Measurements from ENCODE around the gene IL34. TPM values are rescaled to one million over a fixed set of nuclear protein-coding genes. Genes with fewer than 3 reads are reported as not detected.

IL34 gene
- total RNA-seq, 1 experiment from 2014 or later = 5.1 TPM

DNA sequence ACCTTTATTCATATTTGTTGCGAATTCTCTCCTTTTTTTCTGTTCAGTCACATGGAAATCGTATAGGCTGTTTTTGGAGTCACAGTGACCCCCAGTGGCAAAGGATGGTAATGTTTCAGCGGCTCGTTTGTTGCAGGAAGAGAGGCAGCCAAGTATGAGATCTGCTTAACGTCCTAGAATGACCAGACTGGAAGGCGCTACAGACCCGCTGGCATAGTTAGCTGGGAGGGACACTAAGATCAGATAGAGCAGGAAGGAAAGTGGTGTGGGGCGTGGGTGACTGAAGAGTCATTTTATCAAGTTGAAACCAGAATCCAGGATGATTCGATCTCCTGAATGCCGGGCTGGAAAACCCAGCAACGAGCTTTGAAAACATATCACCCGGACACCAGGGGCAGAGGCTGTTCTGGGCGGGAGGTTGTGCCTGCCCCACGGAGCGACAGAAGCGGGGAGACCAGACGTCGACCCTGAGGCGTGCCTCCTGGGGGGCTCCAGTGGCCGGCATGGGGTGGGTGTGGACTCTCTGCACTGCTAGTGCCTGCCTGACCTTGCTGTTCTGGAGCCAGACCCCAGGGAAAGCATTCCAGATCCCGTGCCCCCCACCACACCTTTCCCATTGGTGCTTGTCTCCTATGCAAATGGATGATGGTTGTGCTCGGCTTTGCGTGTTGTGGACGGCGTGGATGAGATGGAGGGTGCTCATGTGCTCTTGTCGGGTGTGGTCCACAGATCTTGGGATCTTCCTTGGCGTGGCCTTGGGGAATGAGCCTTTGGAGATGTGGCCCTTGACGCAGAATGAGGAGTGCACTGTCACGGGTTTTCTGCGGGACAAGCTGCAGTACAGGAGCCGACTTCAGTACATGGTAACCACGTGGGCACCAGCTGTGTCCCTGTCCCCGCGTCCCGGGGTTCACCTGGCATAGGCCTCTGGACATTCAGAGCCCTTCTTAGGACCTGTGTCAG, 7.7 kb downstream of the IL34 start:
- in situ Hi-C loops (cut with HindIII; ENCODE audit: low sequenced_read_pairs) = no loop called here
- DNase-seq (ENCODE audit: low spot score) = peak; percentile 93

GRCh38 chr16:70656065-70656711, 9.8 kb downstream of the IL34 start:
- in situ Hi-C loops (cut with HindIII; ENCODE audit: low sequenced_read_pairs) = no loop called here
- DNase-seq (ENCODE audit: low spot score) = no peak

GRCh38 chr16:70656712-70657263, 10.4 kb downstream of the IL34 start:
- DNase-seq (ENCODE audit: low spot score) = no peak
- in situ Hi-C loops (cut with HindIII; ENCODE audit: low sequenced_read_pairs) = no loop called here

GRCh38 chr16:70657956-70658355, 11.6 kb downstream of the IL34 start:
- no peak for DNase-seq (ENCODE audit: low spot score)
- in situ Hi-C loops (cut with HindIII; ENCODE audit: low sequenced_read_pairs) = no loop called here

DNA sequence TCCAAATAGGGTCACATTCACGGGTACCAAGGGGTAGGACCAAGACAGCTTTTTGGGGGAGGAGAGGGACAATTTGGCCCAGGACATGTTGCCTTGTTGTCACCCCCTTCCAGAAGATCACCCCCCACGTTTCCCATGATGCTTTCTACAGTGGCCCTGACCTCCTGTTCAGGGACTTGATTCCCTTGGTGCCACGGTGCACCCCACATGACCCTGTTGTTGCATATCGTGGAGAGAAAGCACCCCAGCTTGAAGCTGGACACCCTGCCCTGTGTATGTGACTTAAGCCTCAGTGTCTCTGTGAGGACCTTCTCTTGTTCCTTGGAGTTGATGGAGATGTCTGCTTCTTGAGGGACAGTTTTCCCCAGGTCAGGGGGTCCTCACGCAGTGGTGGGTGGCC, 12.6 kb downstream of the IL34 start:
- no peak for DNase-seq (ENCODE audit: low spot score)
- in situ Hi-C loops (cut with HindIII; ENCODE audit: low sequenced_read_pairs) = no loop called here

GRCh38 chr16:70659546-70659945, 13.2 kb downstream of the IL34 start:
- in situ Hi-C loops (cut with HindIII; ENCODE audit: low sequenced_read_pairs) = no loop called here
- DNase-seq (ENCODE audit: low spot score) = no peak

DNA sequence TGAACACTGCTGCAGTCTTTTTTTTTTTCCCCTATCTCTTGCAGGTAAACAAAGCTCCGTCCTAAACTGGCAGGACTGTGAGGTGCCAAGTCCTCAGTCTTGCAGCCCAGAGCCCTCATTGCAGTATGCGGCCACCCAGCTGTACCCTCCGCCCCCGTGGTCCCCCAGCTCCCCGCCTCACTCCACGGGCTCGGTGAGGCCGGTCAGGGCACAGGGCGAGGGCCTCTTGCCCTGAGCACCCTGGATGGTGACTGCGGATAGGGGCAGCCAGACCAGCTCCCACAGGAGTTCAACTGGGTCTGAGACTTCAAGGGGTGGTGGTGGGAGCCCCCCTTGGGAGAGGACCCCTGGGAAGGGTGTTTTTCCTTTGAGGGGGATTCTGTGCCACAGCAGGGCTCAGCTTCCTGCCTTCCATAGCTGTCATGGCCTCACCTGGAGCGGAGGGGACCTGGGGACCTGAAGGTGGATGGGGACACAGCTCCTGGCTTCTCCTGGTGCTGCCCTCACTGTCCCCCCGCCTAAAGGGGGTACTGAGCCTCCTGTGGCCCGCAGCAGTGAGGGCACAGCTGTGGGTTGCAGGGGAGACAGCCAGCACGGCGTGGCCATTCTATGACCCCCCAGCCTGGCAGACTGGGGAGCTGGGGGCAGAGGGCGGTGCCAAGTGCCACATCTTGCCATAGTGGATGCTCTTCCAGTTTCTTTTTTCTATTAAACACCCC, 13.8 kb downstream of the IL34 start:
- in situ Hi-C loops (cut with HindIII; ENCODE audit: low sequenced_read_pairs) = no loop called here

DNA sequence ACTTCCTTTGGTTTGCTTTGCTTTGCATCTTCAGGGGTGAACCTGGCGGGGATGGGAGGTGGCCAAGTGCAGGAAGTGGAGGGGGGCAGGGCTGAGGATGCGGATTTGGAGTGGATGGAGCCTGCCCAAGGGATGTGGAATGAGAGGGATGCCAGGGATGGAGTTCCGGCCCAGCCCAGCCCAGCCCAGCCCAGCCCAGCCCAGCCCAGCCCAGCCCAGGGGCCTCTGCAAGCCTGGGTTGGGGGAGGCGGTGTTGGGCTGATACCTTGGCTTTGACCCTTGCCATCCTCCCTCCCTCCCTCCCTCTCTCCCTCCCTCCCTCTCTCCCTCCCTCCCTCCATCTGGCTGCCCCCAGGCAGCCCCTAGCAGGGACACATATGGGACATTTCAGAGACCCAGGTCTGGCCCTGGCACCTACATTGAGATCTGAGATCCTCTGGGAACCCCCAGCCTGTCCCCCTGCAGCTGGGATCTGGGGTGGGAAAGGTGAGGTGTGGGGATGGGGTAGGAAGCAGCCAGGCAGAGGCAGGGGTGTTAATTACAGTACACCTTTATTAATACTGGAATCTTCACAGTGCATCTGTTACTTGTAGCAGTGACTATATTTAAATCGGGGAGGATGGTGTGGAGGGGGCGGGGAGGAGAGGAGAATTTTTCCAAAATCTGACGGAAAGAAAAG, 14.5 kb downstream of the IL34 start:
- in situ Hi-C loops (cut with HindIII; ENCODE audit: low sequenced_read_pairs) = no loop called here
- peak; percentile 36 for DNase-seq (ENCODE audit: low spot score)

More for the DNA sequence above, 13.8 kb downstream of the IL34 start:
- no peak for DNase-seq (ENCODE audit: low spot score)

- in situ Hi-C loops (cut with HindIII; ENCODE audit: low sequenced_read_pairs) = no loop called here
- DNase-seq (ENCODE audit: low spot score) = no peak
Observed at GRCh38 chr16:70661534-70661917, 15.2 kb downstream of the IL34 start.

- in situ Hi-C loops (cut with HindIII; ENCODE audit: low sequenced_read_pairs) = no loop called here
- peak; percentile 71 for DNase-seq (ENCODE audit: low spot score)
Observed at GRCh38 chr16:70661918-70662641, 15.7 kb downstream of the IL34 start.

GRCh38 chr16:70662991-70663523, 16.7 kb downstream of the IL34 start:
- DNase-seq (ENCODE audit: low spot score) = no peak
- in situ Hi-C loops (cut with HindIII; ENCODE audit: low sequenced_read_pairs) = no loop called here

- in situ Hi-C loops (cut with HindIII; ENCODE audit: low sequenced_read_pairs) = no loop called here
- no peak for DNase-seq (ENCODE audit: low spot score)
Observed at GRCh38 chr16:70663524-70664324, 17.4 kb downstream of the IL34 start.

DNA sequence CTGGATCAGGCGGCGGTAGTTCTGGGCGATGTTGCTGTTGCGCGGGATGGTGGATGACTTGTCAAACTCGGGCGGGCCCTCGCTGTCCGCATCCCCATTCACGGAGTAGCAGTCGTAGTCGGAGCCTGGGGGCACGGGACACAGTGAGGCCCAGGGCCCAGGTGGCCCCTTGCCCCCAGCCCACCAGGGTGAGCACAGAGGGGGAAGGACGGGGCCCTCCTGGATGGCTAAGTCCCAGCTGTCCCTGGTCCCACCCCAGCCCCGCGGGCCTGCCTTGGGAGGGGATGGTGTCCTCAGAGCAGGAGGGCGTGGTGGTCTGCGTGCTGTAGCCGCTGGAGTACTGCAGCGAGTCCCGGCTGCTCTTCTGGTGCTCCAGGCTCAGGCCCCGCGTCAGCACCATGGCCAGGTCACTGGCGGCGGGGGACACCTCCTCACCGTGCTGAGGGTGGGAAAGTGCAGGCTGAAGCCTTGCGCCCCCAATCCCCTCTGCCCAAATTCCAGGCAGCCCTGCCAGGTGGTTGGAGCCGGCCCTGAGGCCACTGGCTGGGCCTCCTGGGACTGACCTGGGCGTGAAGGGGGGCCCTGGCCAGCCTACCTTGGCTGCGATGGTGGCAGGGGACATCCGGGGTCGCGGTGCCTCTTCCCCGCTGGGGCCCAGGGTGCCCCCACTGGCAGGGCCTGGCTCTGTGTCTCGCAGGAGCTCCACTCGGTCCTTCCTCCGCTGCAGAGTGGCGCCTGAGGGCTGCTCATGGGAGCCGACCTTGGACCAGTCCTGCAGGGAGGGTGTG, 18.2 kb downstream of the IL34 start:
- no peak for DNase-seq (ENCODE audit: low spot score)
- in situ Hi-C loops (cut with HindIII; ENCODE audit: low sequenced_read_pairs) = no loop called here

DNA sequence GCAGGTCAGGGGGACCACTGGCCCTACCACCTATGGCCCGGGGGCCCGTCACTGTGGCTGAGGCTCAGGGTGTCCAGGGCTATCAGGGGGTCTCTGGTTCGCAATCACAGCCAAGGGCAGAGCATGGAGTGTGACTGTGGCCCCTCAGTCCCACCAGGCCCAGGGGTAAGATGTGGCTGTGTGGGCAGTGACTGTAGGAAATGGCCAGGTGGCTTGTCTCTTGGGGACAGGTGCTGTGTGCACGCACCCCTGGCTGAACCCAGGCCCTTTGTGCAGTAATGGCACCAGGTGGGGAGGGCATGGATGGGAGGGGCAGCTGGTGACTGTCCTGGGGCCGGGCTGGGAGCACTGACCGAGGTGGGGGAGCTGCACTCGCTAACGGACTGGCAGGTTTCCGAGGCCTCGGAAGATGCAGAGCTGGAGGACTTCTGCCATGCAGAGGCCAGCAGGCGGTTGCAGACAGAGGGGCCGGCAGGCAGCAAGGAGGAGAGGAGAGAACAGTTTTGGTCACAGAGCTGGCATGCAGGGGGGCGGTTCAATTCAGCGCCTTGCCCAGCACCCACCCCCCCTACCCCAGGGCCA, 18.8 kb downstream of the IL34 start:
- in situ Hi-C loops (cut with HindIII; ENCODE audit: low sequenced_read_pairs) = no loop called here

GRCh38 chr16:70665806-70666735, 19.7 kb downstream of the IL34 start:
- no peak for DNase-seq (ENCODE audit: low spot score)
- in situ Hi-C loops (cut with HindIII; ENCODE audit: low sequenced_read_pairs) = no loop called here

More for the DNA sequence above, 18.8 kb downstream of the IL34 start:
- DNase-seq (ENCODE audit: low spot score) = no peak

Data from G401 (cell line).